K562 (cell line): ENCODE data around the gene SLC35E1. TPM values are rescaled to one million over a fixed set of nuclear protein-coding genes. Genes with fewer than 3 reads are reported as not detected.

Experiments
- CCNT2 ChIP-seq: IDR thresholded peaks from 2 replicates; pipeline ENCODE4 v1.6.1; 2011; ENCODE audit warnings: borderline replicate concordance, low read depth, mild to moderate bottlenecking, moderate library complexity, mixed read lengths, low read length; ENCODE audit not compliant: insufficient read length; ENCODE audit errors: extremely low read depth
- NFE2L1 ChIP-seq: fragments of 450-650 bp; IDR thresholded peaks from 2 replicates; pipeline ENCODE4 v1.6.1; 2016; ENCODE audit warnings: missing genetic modification characterization, low read depth, mild to moderate bottlenecking, missing compliant biosample characterization, moderate library complexity, borderline replicate concordance
- ZBTB7A ChIP-seq: IDR thresholded peaks from 2 replicates; pipeline ENCODE4 v1.6.1; 2011; ENCODE audit warnings: low read depth, mild to moderate bottlenecking, low read length, moderate library complexity, borderline replicate concordance; ENCODE audit not compliant: control insufficient read depth
- ZC3H11A ChIP-seq: IDR thresholded peaks from 2 replicates; pipeline ENCODE4 v1.6.1; 2012; ENCODE audit warnings: low read depth, low read length, improper control_type of control experiment
- ZFP30 ChIP-seq: fragments of 250-450 bp; sonication (Bioruptor Pico); IDR thresholded peaks from 2 replicates; pipeline ENCODE4 v1.8.0; 2022; ENCODE audit warnings: moderate library complexity, mild to moderate bottlenecking, inconsistent platforms, borderline replicate concordance
- ZNF263 ChIP-seq: sonication (generic); formaldehyde crosslinking; IDR thresholded peaks from 2 replicates; pipeline ENCODE4 v1.8.0; 2022; ENCODE audit warnings: mild to moderate bottlenecking, missing genetic modification reagents, borderline replicate concordance
- ZNF655 ChIP-seq: fragments of 250-450 bp; sonication (Bioruptor Pico); IDR thresholded peaks from 2 replicates; pipeline ENCODE4 v1.5.0; 2021
- ZNF695 ChIP-seq: fragments of 450-650 bp; formaldehyde crosslinking; IDR thresholded peaks from 2 replicates; pipeline ENCODE4 v1.4.0; 2020; ENCODE audit warnings: mild to moderate bottlenecking, moderate library complexity
- polyA plus RNA-seq, 8 experiments: library from polyadenylated mRNA; depleted of rRNA in 4 of 8; stranded (reverse) in 5 of 8; unstranded in 3 of 8; fragments of >200 nt; fragmentation: Nextera tagmentation in 2 of 8; fragmentation: Illumina TruSeq in 1 of 8; extraction: Ambion mirVana in 2 of 8; extraction: Trizol in 1 of 8; gene quantifications; 2 replicates each; pipeline versions ENCODE4 v1.2.1 to v1.2.3, GENCODE V29; 2011 to 2014; ENCODE audit warnings: inconsistent platforms in 1 of 8, missing spikeins in 1 of 8
- total RNA-seq, 7 experiments: library from RNA; depleted of rRNA in 6 of 7; stranded (reverse); fragments of >200 nt in 6 of 7; fragmentation: Illumina TruSeq in 2 of 7; extraction: Trizol in 2 of 7; gene quantifications; 2 replicates each; pipeline versions ENCODE4 v1.2.1 to v1.2.3, GENCODE V29; 2011 to 2021; ENCODE audit warnings: low replicate concordance in 1 of 7
- TF ChIP-seq, protein P1 (sequence below): fragments of 450-650 bp; IDR thresholded peaks from 2 replicates; pipeline ENCODE4 v1.6.1; 2016

SLC35E1 gene
- total and polyA plus RNA-seq, 9 of the 15 experiments (the other 6 are each of a cell fraction or from before 2014, with no cell fraction given): 15.0 to 40.1 (median 25.7) TPM

GRCh38 chr19:16588824-16589577 lies 16.8 kb upstream of the SLC35E1 start (continued):
- TF ChIP-seq ZNF263 (CRISPR knock-in tag) (peak; percentile 79), ZNF655 (CRISPR knock-in tag) (no peak), NFE2L1 (tag) (no peak), ZFP30 (CRISPR knock-in tag) (no peak), ZBTB7A (peak; percentile 9; the same call in 1 of the 2 replicates), ZNF695 (CRISPR knock-in tag) (no peak), ZC3H11A (no peak), CCNT2 (no peak)
- TF ChIP-seq, protein P1, sequence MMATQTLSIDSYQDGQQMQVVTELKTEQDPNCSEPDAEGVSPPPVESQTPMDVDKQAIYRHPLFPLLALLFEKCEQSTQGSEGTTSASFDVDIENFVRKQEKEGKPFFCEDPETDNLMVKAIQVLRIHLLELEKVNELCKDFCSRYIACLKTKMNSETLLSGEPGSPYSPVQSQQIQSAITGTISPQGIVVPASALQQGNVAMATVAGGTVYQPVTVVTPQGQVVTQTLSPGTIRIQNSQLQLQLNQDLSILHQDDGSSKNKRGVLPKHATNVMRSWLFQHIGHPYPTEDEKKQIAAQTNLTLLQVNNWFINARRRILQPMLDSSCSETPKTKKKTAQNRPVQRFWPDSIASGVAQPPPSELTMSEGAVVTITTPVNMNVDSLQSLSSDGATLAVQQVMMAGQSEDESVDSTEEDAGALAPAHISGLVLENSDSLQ: peak; percentile 20; the same call in 1 of the 2 replicates
